H1 (cell line): ENCODE results near the gene KIF25. TPM values are rescaled to one million over a fixed set of nuclear protein-coding genes. Genes with fewer than 3 reads are reported as not detected.

Experiments
- CTCF ChIA-PET: fragments of 300-600 bp; sonication (Branson Sonifier 250); formaldehyde crosslinking; loops from one replicate; lab custom pipeline; 2021; ENCODE audit not compliant: partially characterized antibody; lab: Charles Lee
- POLR2A ChIA-PET: fragments of 300-600 bp; sonication (Branson Sonifier 250); formaldehyde crosslinking; loops from one replicate; lab custom pipeline; 2021; ENCODE audit warnings: inconsistent platforms; ENCODE audit not compliant: partially characterized antibody; lab: Charles Lee
- DNase-seq, 2 experiments: peaks; one replicate each; pipeline versions ENCODE4 v3.0.0 to v3.0.0-alpha.2; 2010 to 2022; ENCODE audit warnings: low spot score in 2 of 2, low read depth in 1 of 2, mixed read lengths in 1 of 2
- FAIRE-seq: peaks from 2 replicates; lab custom pipeline; 2011; peaks lifted over from hg19 to GRCh38; lab: Jason Lieb, UNC
- H2AFZ ChIP-seq: 2 replicates; pipeline ENCODE4 v1.8.1; 2012; ENCODE audit warnings: low read length, inconsistent platforms
- H2AK5ac ChIP-seq: 2 replicates; pipeline ENCODE4 v1.6.1; 2013; ENCODE audit warnings: low read depth, low read length
- H2BK120ac ChIP-seq: replicated peaks from 2 replicates; pipeline ENCODE3; 2013; ENCODE audit warnings: low read depth, low read length, inconsistent platforms
- H2BK12ac ChIP-seq: 2 replicates; pipeline ENCODE4 v1.6.1; 2013; ENCODE audit warnings: low read depth, low read length
- H2BK15ac ChIP-seq: 2 replicates; pipeline ENCODE4 v1.6.1; 2013; ENCODE audit warnings: low read length
- H2BK20ac ChIP-seq: 2 replicates; pipeline ENCODE4 v1.6.1; 2013; ENCODE audit warnings: low read length
- H2BK5ac ChIP-seq: 2 replicates; pipeline ENCODE4 v1.6.1; 2013; ENCODE audit warnings: low read depth, low read length
- H3K14ac ChIP-seq: 2 replicates; pipeline ENCODE4 v1.6.1; 2013; ENCODE audit warnings: inconsistent platforms; ENCODE audit not compliant: insufficient read length
- H3K18ac ChIP-seq: 2 replicates; pipeline ENCODE4 v1.6.1; 2013; ENCODE audit warnings: low read length; ENCODE audit errors: extremely low read depth
- H3K23ac ChIP-seq: 2 replicates; pipeline ENCODE4 v1.6.1; 2013; ENCODE audit warnings: inconsistent platforms; ENCODE audit not compliant: insufficient read length
- H3K23me2 ChIP-seq: 2 replicates; pipeline ENCODE4 v1.6.1; 2013; ENCODE audit warnings: low read depth, low read length
- H3K27ac ChIP-seq: 2 replicates; pipeline ENCODE4 v1.6.1; 2011; ENCODE audit warnings: low read depth, low read length, inconsistent platforms
- H3K27me3 ChIP-seq, 4 experiments: replicated peaks in 1 of 4; 1 replicate in 1 of 4; 2 replicates in 3 of 4; pipeline versions ENCODE4 v1.6.1 to v1.8.1; 2011 to 2013; ENCODE audit warnings: low read length in 3 of 4, mild to moderate bottlenecking in 3 of 4, inconsistent platforms in 2 of 4, mixed read lengths in 2 of 4, moderate library complexity in 1 of 4; ENCODE audit not compliant: control insufficient read depth in 3 of 4, insufficient read depth in 3 of 4; ENCODE audit errors: extremely low read depth in 1 of 4
- H3K36me3 ChIP-seq, 4 experiments: 2 replicates each; pipeline versions ENCODE4 v1.6.1 to v1.8.1; 2011 to 2013; ENCODE audit warnings: mild to moderate bottlenecking in 4 of 4, low read length in 3 of 4, moderate library complexity in 2 of 4, control low read depth in 1 of 4, inconsistent platforms in 1 of 4; ENCODE audit not compliant: insufficient read depth in 4 of 4, control insufficient read depth in 2 of 4
- H3K4ac ChIP-seq: replicated peaks from 2 replicates; pipeline ENCODE3; 2013; ENCODE audit warnings: low read length, low read depth, mixed read lengths, inconsistent platforms; ENCODE audit not compliant: insufficient read length
- H3K4me1 ChIP-seq, 4 experiments: replicated peaks in 1 of 4; 1 replicate in 1 of 4; 2 replicates in 3 of 4; pipeline versions ENCODE4 v1.6.1 to v1.8.1; 2011 to 2013; ENCODE audit warnings: low read length in 3 of 4, inconsistent platforms in 2 of 4, mixed read lengths in 1 of 4; ENCODE audit not compliant: insufficient read depth in 4 of 4, control insufficient read depth in 3 of 4
- H3K4me2 ChIP-seq, 2 experiments: 2 replicates each; pipeline versions ENCODE4 v1.6.1 to v1.8.1; 2011 to 2013; ENCODE audit warnings: low read depth in 2 of 2, low read length in 2 of 2, control low read depth in 1 of 2, inconsistent platforms in 1 of 2, mild to moderate bottlenecking in 1 of 2; ENCODE audit not compliant: insufficient read depth in 1 of 2
- H3K4me3 ChIP-seq, 4 experiments: fragments of 200-600, 300-600 bp in 1 of 4; sonication (generic), shearing (Covaris generic), sonication (Bioruptor Twin) in 1 of 4; 2 replicates each; pipeline versions ENCODE4 v1.5.1 to v1.8.1; 2011 to 2016; ENCODE audit warnings: low read length in 4 of 4, low read depth in 3 of 4, control low read depth in 2 of 4, inconsistent platforms in 2 of 4, mild to moderate bottlenecking in 2 of 4, mixed read lengths in 1 of 4, moderate library complexity in 1 of 4; ENCODE audit not compliant: insufficient read depth in 2 of 4; ENCODE audit errors: extremely low read depth in 1 of 4
- H3K56ac ChIP-seq: replicated peaks from 2 replicates; pipeline ENCODE3; 2013; ENCODE audit warnings: low read depth, mild to moderate bottlenecking, mixed read lengths, low read length, inconsistent platforms; ENCODE audit not compliant: insufficient read length
- H3K79me1 ChIP-seq: 2 replicates; pipeline ENCODE4 v1.6.1; 2013; ENCODE audit warnings: low read depth, low read length, control low read depth
- H3K79me2 ChIP-seq, 2 experiments: 2 replicates each; pipeline versions ENCODE4 v1.6.1 to v1.8.1; 2012 to 2013; ENCODE audit warnings: low read length in 2 of 2, mild to moderate bottlenecking in 2 of 2, inconsistent platforms in 1 of 2; ENCODE audit not compliant: insufficient read depth in 2 of 2, control insufficient read depth in 1 of 2
- H3K9ac ChIP-seq, 4 experiments: replicated peaks in 1 of 4; 1 replicate in 1 of 4; 2 replicates in 3 of 4; pipeline versions ENCODE4 v1.6.1 to v1.8.1; 2011 to 2013; ENCODE audit warnings: low read depth in 3 of 4, low read length in 3 of 4, control low read depth in 2 of 4, mild to moderate bottlenecking in 2 of 4, moderate library complexity in 2 of 4, inconsistent platforms in 1 of 4; ENCODE audit errors: extremely low read depth in 1 of 4
- H3K9me3 ChIP-seq, 2 experiments: 2 replicates each; pipeline versions ENCODE4 v1.6.1 to v1.8.1; 2012 to 2013; ENCODE audit warnings: mild to moderate bottlenecking in 2 of 2, moderate library complexity in 2 of 2, control low read depth in 1 of 2, inconsistent platforms in 1 of 2, low read depth in 1 of 2, low read length in 1 of 2, mixed read lengths in 1 of 2; ENCODE audit not compliant: insufficient read depth in 2 of 2
- H4K20me1 ChIP-seq, 2 experiments: replicated peaks in 1 of 2; 2 replicates each; pipeline versions ENCODE3 to v1.8.1; 2011 to 2013; ENCODE audit warnings: inconsistent platforms in 2 of 2, low read length in 2 of 2, mild to moderate bottlenecking in 1 of 2; ENCODE audit not compliant: insufficient read depth in 2 of 2, control insufficient read depth in 1 of 2
- H4K5ac ChIP-seq: 2 replicates; pipeline ENCODE4 v1.6.1; 2013; ENCODE audit warnings: low read length, low read depth, mixed read lengths, inconsistent platforms; ENCODE audit not compliant: insufficient read length
- H4K8ac ChIP-seq: 2 replicates; pipeline ENCODE4 v1.8.0; 2013; ENCODE audit warnings: mild to moderate bottlenecking, moderate library complexity, low read length, inconsistent platforms; ENCODE audit not compliant: insufficient read depth; ENCODE audit errors: extremely low read depth
- H4K91ac ChIP-seq: replicated peaks from 2 replicates; pipeline ENCODE3; 2013; ENCODE audit warnings: low read length, mixed read lengths, inconsistent platforms; ENCODE audit not compliant: insufficient read length
- EZH2 ChIP-seq: fragments of 200-600 bp; sonication (generic); IDR thresholded peaks from 2 replicates; pipeline ENCODE4 v1.7.1; 2012; ENCODE audit warnings: low read depth, mild to moderate bottlenecking, moderate library complexity, low read length, inconsistent platforms; ENCODE audit not compliant: severe bottlenecking
- JUN ChIP-seq: IDR thresholded peaks from 2 replicates; pipeline ENCODE4 v1.6.1; 2011; ENCODE audit warnings: low read depth, mild to moderate bottlenecking, improper control_type of control experiment, low read length
- KDM4A ChIP-seq: IDR thresholded peaks from one replicate; pipeline ENCODE4 v1.7.1; 2012; ENCODE audit warnings: low read depth, mild to moderate bottlenecking, moderate library complexity, low read length, inconsistent platforms; ENCODE audit not compliant: severe bottlenecking
- RAD21 ChIP-seq, 2 experiments: IDR thresholded peaks in 1 of 2; conservative IDR thresholded peaks in 1 of 2; 2 replicates each; pipeline ENCODE4 v1.6.1; 2011; ENCODE audit warnings: low read depth in 2 of 2, low read length in 2 of 2, improper control_type of control experiment in 1 of 2, inconsistent platforms in 1 of 2, mild to moderate bottlenecking in 1 of 2, moderate library complexity in 1 of 2
- RNF2 ChIP-seq: fragments of 200-900, 300-1000 bp; sonication (generic); IDR thresholded peaks from 2 replicates; pipeline ENCODE4 v1.7.1; 2016; ENCODE audit warnings: borderline replicate concordance, low read depth, mild to moderate bottlenecking, antibody characterized with exemption, low read length; ENCODE audit not compliant: poor library complexity, severe bottlenecking; ENCODE audit errors: missing control alignments
- RXRA ChIP-seq: IDR thresholded peaks from 2 replicates; pipeline ENCODE4 v1.6.1; 2011; ENCODE audit warnings: low read depth, mild to moderate bottlenecking, low read length, moderate library complexity; ENCODE audit not compliant: insufficient read depth
- SAP30 ChIP-seq: fragments of 300-600 bp; sonication (generic); IDR thresholded peaks from 2 replicates; pipeline ENCODE4 v1.7.1; 2012; ENCODE audit warnings: low read length, moderate library complexity, mild to moderate bottlenecking, inconsistent platforms; ENCODE audit not compliant: insufficient read depth, insufficient replicate concordance
- SIN3A ChIP-seq, 2 experiments: IDR thresholded peaks in 1 of 2; conservative IDR thresholded peaks in 1 of 2; 2 replicates each; pipeline ENCODE4 v1.6.1; 2011 to 2012; ENCODE audit warnings: low read length in 2 of 2, improper control_type of control experiment in 1 of 2, low read depth in 1 of 2, mild to moderate bottlenecking in 1 of 2
- SP1 ChIP-seq: IDR thresholded peaks from 2 replicates; pipeline ENCODE4 v1.6.1; 2011; ENCODE audit warnings: low read depth, low read length
- SRF ChIP-seq: IDR thresholded peaks from 2 replicates; pipeline ENCODE4 v1.6.1; 2011; ENCODE audit warnings: mild to moderate bottlenecking, low read depth, low read length, moderate library complexity
- YY1 ChIP-seq: IDR thresholded peaks from 2 replicates; pipeline ENCODE4 v1.6.1; 2011; ENCODE audit warnings: low read depth, mild to moderate bottlenecking, low read length
- WGBS, 2 experiments: shearing (Covaris generic) in 1 of 2; methylation state at CpG; one replicate each; pipeline versions ENCODE4 v1.1.6 to v1.1.7; 2013 to 2015; ENCODE audit warnings: low lambda C conversion rate in 2 of 2, mixed read lengths in 2 of 2, inconsistent platforms in 1 of 2, low coverage in 1 of 2, missing lambda C conversion rate in 1 of 2; ENCODE audit not compliant: insufficient replicate concordance in 2 of 2, insufficient coverage in 1 of 2, insufficient read length in 1 of 2; ENCODE audit errors: extremely low coverage in 1 of 2, missing lambda C conversion rate in 1 of 2; 5-methylcytosine and 5-hydroxymethylcytosine counted together
- polyA plus RNA-seq, 7 experiments: library from polyadenylated mRNA; depleted of rRNA in 3 of 7; stranded (reverse) in 5 of 7; unstranded in 2 of 7; fragments of >200 nt in 5 of 7; fragments of 200-250 nt in 2 of 7; gene quantifications; 1 replicate in 5 of 7; 2 replicates in 1 of 7; 4 replicates in 1 of 7; pipeline versions ENCODE4 v1.2.1 to v1.2.3, GENCODE V29; 2011 to 2013; ENCODE audit warnings: missing spikeins in 2 of 7, mixed read lengths in 2 of 7
- total RNA-seq: library from RNA; stranded (reverse); fragmentation: NEBNext Ultra II Directional; extraction: Animal tissue kit (Norgen Biotek cat#: 25700); gene quantifications from 2 replicates; pipeline ENCODE4 v1.2.1, GENCODE V29; 2021
- TF ChIP-seq, protein P1 (sequence below): IDR thresholded peaks from 2 replicates; pipeline ENCODE4 v1.6.1; 2012; ENCODE audit warnings: inconsistent platforms

KIF25 gene
- total and polyA plus RNA-seq, 2 of the 8 experiments (the other 6 are each of a cell fraction or from before 2014, with no cell fraction given) = 1.5 to 2.0 TPM

DNA sequence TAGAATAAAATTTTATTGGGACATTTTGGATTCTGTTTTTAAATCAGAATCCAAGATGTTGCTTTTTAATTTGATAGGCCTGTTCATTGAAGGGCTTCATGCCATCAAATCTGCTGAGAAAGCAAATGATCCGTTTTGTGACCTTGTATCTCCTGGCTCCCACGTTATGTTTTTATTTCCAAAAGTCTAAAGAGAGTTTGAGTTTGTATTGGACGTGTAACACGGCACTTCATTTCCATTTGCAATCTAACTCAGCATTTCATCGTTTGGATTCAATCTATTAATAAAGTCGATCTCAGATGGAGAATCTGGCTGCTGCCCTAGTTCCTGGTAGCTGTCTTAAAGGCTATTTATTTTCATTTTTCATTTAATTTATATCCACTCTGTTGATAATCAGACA is 17.0 kb downstream of the KIF25 start:
- Histone ChIP-seq H3K27ac (no peak overlapping the region), H3K23ac (no peak overlapping the region), H4K8ac (no peak overlapping the region), H2BK20ac (no peak overlapping the region), H3K27me3 (no peaks in the 10 kb centered on the region), H3K79me1 (no peaks in the 10 kb centered on the region), H3K56ac (no peak overlapping the region), H2BK5ac (no peak overlapping the region), H3K9ac (no peak overlapping the region), H4K5ac (no peak overlapping the region), H3K14ac (no peak overlapping the region), H2BK15ac (no peak overlapping the region), H3K4me1 (peaks cover 0 to 7% (median 2%) of the 10 kb centered on the region in 4 experiments; a peak in 3 of 7 replicates), H2AK5ac (no peak overlapping the region), H2BK12ac (no peak overlapping the region), H3K4me2 (no peak overlapping the region), H3K9me3 (peaks cover 4 to 8% of the 10 kb centered on the region in 2 experiments; a peak in 2 of 4 replicates), H4K91ac (no peak overlapping the region), H4K20me1 (no peaks in the 10 kb centered on the region), H3K23me2 (peaks cover 2% of the 10 kb centered on the region), H2BK120ac (no peak overlapping the region), H3K36me3 (no peaks in the 10 kb centered on the region), H3K18ac (no peak overlapping the region), H3K4ac (no peak overlapping the region), H3K79me2 (no peaks in the 10 kb centered on the region), H3K4me3 (no peak overlapping the region), H2AFZ (no peak overlapping the region)
- POLR2A ChIA-PET = no interaction called here
- DNase-seq = no peak
- CTCF ChIA-PET = interaction anchor here (1.3 to 2.2 kb wide), 2 partner anchors 17 to 25 kb away, joined by 4 to 10 read pairs; partner anchors contain the start of gene KIF25
- no peak for FAIRE-seq
- 90% methylated on average over 6 of the region's 6 CpGs; no CpG with 5 or more reads in 1 of the 2 experiments for WGBS, 2 experiments
- no peak for TF ChIP-seq EZH2
- TF ChIP-seq RXRA = no peak
- TF ChIP-seq YY1 = no peak
- no peak for TF ChIP-seq RNF2
- no peak for TF ChIP-seq JUN
- no peak for TF ChIP-seq SRF
- no peak for TF ChIP-seq SAP30
- no peak for TF ChIP-seq SIN3A (conservative IDR thresholded peaks at IDR 0.05 in 1 of 2, IDR thresholded peaks at IDR 0.05 in 1 of 2; ENCODE audit: low read depth in 1 of 2, low read length in 2 of 2)
- TF ChIP-seq SP1 = no peak
- TF ChIP-seq, protein P1, sequence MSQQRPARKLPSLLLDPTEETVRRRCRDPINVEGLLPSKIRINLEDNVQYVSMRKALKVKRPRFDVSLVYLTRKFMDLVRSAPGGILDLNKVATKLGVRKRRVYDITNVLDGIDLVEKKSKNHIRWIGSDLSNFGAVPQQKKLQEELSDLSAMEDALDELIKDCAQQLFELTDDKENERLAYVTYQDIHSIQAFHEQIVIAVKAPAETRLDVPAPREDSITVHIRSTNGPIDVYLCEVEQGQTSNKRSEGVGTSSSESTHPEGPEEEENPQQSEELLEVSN = no peak
- no peak for TF ChIP-seq RAD21 (IDR thresholded peaks at IDR 0.05 in 1 of 2, conservative IDR thresholded peaks at IDR 0.05 in 1 of 2; ENCODE audit: low read depth in 2 of 2, low read length in 2 of 2)
- TF ChIP-seq KDM4A = no peak
